ENCODE measurements around the gene CEP20. TPM values are rescaled to one million over a fixed set of nuclear protein-coding genes. Genes with fewer than 3 reads are reported as not detected.

The CEP20 gene
- polyA plus RNA-seq, 1 of the 3 experiments (the other 2 are of a cell fraction), result 14.8 TPM

- no peak overlapping the region for H3K27ac ChIP-seq (ENCODE audit: low read depth in 2 of 2, low read length in 1 of 2)
- H3K36me3 ChIP-seq (replicated peaks in 1 of 2; ENCODE audit: control insufficient read depth in 1 of 2, insufficient read depth in 2 of 2, low read length in 1 of 2), result no peaks in the 10 kb centered on the region
- peaks cover 0 to 9% of the 10 kb centered on the region in 2 experiments; a peak in 1 of 4 replicates for H3K4me1 ChIP-seq (ENCODE audit: control insufficient read depth in 1 of 2, insufficient read depth in 2 of 2, low read depth in 1 of 2, low read length in 1 of 2)
- no peak overlapping the region for H3K4me3 ChIP-seq (ENCODE audit: low read depth in 2 of 2, low read length in 1 of 2)
- no peaks in the 10 kb centered on the region for H3K79me2 ChIP-seq (ENCODE audit: insufficient read depth)
- no peak overlapping the region for H2AFZ ChIP-seq (ENCODE audit: low read depth)
- TF ChIP-seq USF1 (IDR thresholded peaks at IDR 0.05; ENCODE audit: borderline replicate concordance, low read depth) (no peak), YY1 (IDR thresholded peaks at IDR 0.05; ENCODE audit: low read depth) (no peak), GABPA (IDR thresholded peaks at IDR 0.05; ENCODE audit: low read depth) (no peak)
- 62% methylated on average over 8 of the region's 8 CpGs for WGBS (ENCODE audit: low lambda C conversion rate)
- H3K27me3 ChIP-seq (ENCODE audit: insufficient read depth), result no peaks in the 10 kb centered on the region
- POLR2A ChIA-PET, result no interaction called here
- H3K9me3 ChIP-seq, result no peaks in the 10 kb centered on the region
- no peak for DNase-seq
- H3K4me2 ChIP-seq, result no peak overlapping the region
- no peak overlapping the region for H3K9ac ChIP-seq
- CTCF ChIA-PET, result no interaction called here
- H3F3A ChIP-seq (replicated peaks; ENCODE audit: insufficient read depth), result peaks cover 8% of the 10 kb centered on the region
- H3K9me2 ChIP-seq, result no peaks in the 10 kb centered on the region
- no peaks in the 10 kb centered on the region for H4K20me1 ChIP-seq (ENCODE audit: insufficient read depth)
Observed at GRCh38 chr16:15916323-15916722, 27.9 kb upstream of the CEP20 start.

- no peak overlapping the region for H3K27ac ChIP-seq (ENCODE audit: low read depth in 2 of 2, low read length in 1 of 2)
- TF ChIP-seq SMC3 (IDR thresholded peaks at IDR 0.05; ENCODE audit: low read depth, low read length), result no peak
- no peaks in the 10 kb centered on the region for H3K27me3 ChIP-seq (ENCODE audit: insufficient read depth)
- CTCF ChIA-PET, result no interaction called here
- DNase-seq, result no peak
- H3K79me2 ChIP-seq (ENCODE audit: insufficient read depth), result no peaks in the 10 kb centered on the region
- H3K9ac ChIP-seq, result no peak overlapping the region
- H3K4me1 ChIP-seq (ENCODE audit: control insufficient read depth in 1 of 2, insufficient read depth in 2 of 2, low read depth in 1 of 2, low read length in 1 of 2), result peaks cover 0 to 9% of the 10 kb centered on the region in 2 experiments; a peak in 1 of 4 replicates
- H3K9me2 ChIP-seq, result no peaks in the 10 kb centered on the region
- H3F3A ChIP-seq (replicated peaks; ENCODE audit: insufficient read depth), result peaks cover 8% of the 10 kb centered on the region
- no peak overlapping the region for H3K4me3 ChIP-seq (ENCODE audit: low read depth in 2 of 2, low read length in 1 of 2)
- H3K36me3 ChIP-seq (replicated peaks in 1 of 2; ENCODE audit: control insufficient read depth in 1 of 2, insufficient read depth in 2 of 2, low read length in 1 of 2), result no peaks in the 10 kb centered on the region
- H3K4me2 ChIP-seq, result no peak overlapping the region
- WGBS (ENCODE audit: low lambda C conversion rate), result 59% methylated on average over 5 of the region's 5 CpGs
- POLR2A ChIA-PET, result no interaction called here
- no peaks in the 10 kb centered on the region for H3K9me3 ChIP-seq
- no peaks in the 10 kb centered on the region for H4K20me1 ChIP-seq (ENCODE audit: insufficient read depth)
- no peak overlapping the region for H2AFZ ChIP-seq (ENCODE audit: low read depth)
Observed at GRCh38 chr16:15915555-15916081, 27.2 kb upstream of the CEP20 start.

DNA sequence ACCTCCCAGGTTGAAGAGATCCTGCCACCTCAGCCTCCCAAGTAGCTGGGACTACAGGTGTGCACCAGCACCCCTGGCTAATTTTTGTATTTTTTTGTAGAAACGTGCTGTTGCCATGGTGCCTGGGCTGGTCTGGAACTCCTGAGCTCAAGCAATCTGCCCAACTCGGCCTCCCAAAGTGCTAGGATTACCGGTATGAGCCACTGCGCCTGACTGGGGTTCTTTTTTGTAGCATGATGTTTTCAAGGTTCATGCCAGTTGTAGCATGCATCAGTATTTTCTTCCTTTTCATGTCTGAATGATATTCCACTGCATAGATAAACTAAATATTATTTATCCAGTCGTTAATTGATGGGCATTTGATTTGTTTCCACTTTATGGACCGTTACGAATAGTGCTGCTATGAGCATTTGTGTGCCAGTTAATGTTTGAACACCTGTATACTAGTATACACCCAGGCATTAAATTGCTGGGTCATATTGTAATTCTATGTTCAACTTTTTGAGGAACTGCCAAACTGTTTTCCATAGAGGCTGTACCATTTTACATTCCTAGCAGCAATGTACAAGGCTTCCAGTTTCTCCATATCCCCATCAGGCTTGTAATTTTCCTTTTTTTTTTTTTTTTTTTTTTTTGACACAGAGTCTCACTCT, 24.8 kb upstream of the CEP20 start:
- H3K79me2 ChIP-seq (ENCODE audit: insufficient read depth), result no peaks in the 10 kb centered on the region
- H4K20me1 ChIP-seq (ENCODE audit: insufficient read depth), result no peaks in the 10 kb centered on the region
- no peaks in the 10 kb centered on the region for H3F3A ChIP-seq (replicated peaks; ENCODE audit: insufficient read depth)
- 68% methylated on average over 7 of the region's 7 CpGs for WGBS (ENCODE audit: low lambda C conversion rate)
- ChIA-PET CTCF (interaction anchor here (0.7 kb wide), 1 partner anchor 76 kb away, joined by 3 read pairs; no protein-coding TSS in a partner anchor), POLR2A (no interaction called here)
- no peak overlapping the region for H2AFZ ChIP-seq (ENCODE audit: low read depth)
- no peaks in the 10 kb centered on the region for H3K4me1 ChIP-seq (ENCODE audit: control insufficient read depth in 1 of 2, insufficient read depth in 2 of 2, low read depth in 1 of 2, low read length in 1 of 2)
- no peaks in the 10 kb centered on the region for H3K9me2 ChIP-seq
- no peaks in the 10 kb centered on the region for H3K9me3 ChIP-seq
- no peak overlapping the region for H3K27ac ChIP-seq (ENCODE audit: low read depth in 2 of 2, low read length in 1 of 2)
- H3K9ac ChIP-seq, result no peak overlapping the region
- H3K27me3 ChIP-seq (ENCODE audit: insufficient read depth), result no peaks in the 10 kb centered on the region
- H3K4me3 ChIP-seq (ENCODE audit: low read depth in 2 of 2, low read length in 1 of 2), result no peak overlapping the region
- no peaks in the 10 kb centered on the region for H3K36me3 ChIP-seq (replicated peaks in 1 of 2; ENCODE audit: control insufficient read depth in 1 of 2, insufficient read depth in 2 of 2, low read length in 1 of 2)
- H3K4me2 ChIP-seq, result no peak overlapping the region
- DNase-seq, result no peak
- TF ChIP-seq CHD2 (IDR thresholded peaks at IDR 0.05; ENCODE audit: low read length, partially characterized antibody) (no peak), ELF1 (IDR thresholded peaks at IDR 0.05) (no peak), POLR2AphosphoS5 (IDR thresholded peaks at IDR 0.05; ENCODE audit: low read depth, low read length) (no peak), EZH2phosphoT487 (IDR thresholded peaks at IDR 0.05; ENCODE audit: borderline replicate concordance, low read depth) (no peak), SMC3 (IDR thresholded peaks at IDR 0.05; ENCODE audit: low read depth, low read length) (no peak), USF1 (IDR thresholded peaks at IDR 0.05; ENCODE audit: borderline replicate concordance, low read depth) (no peak), USF2 (IDR thresholded peaks at IDR 0.05; ENCODE audit: borderline replicate concordance, low read depth, low read length) (no peak), RAD21 (IDR thresholded peaks at IDR 0.05; ENCODE audit: low read length) (no peak), EP300 (IDR thresholded peaks at IDR 0.05; ENCODE audit: borderline replicate concordance in 1 of 2, low read depth in 1 of 2, low read length in 1 of 2) (no peak), NFIC (IDR thresholded peaks at IDR 0.05; ENCODE audit: borderline replicate concordance) (no peak), FOXM1 (IDR thresholded peaks at IDR 0.05; ENCODE audit: low read depth) (no peak), MEF2A (IDR thresholded peaks at IDR 0.05; ENCODE audit: borderline replicate concordance, low read depth) (no peak), GATA2 (CRISPR knock-in tag; IDR thresholded peaks at IDR 0.05) (no peak), GABPA (IDR thresholded peaks at IDR 0.05; ENCODE audit: low read depth) (no peak), JUND (IDR thresholded peaks at IDR 0.05) (no peak)
- TF ChIP-seq, protein P1, sequence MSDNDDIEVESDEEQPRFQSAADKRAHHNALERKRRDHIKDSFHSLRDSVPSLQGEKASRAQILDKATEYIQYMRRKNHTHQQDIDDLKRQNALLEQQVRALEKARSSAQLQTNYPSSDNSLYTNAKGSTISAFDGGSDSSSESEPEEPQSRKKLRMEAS (IDR thresholded peaks at IDR 0.05; ENCODE audit: low read depth), result no peak
- TF ChIP-seq, protein P2, sequence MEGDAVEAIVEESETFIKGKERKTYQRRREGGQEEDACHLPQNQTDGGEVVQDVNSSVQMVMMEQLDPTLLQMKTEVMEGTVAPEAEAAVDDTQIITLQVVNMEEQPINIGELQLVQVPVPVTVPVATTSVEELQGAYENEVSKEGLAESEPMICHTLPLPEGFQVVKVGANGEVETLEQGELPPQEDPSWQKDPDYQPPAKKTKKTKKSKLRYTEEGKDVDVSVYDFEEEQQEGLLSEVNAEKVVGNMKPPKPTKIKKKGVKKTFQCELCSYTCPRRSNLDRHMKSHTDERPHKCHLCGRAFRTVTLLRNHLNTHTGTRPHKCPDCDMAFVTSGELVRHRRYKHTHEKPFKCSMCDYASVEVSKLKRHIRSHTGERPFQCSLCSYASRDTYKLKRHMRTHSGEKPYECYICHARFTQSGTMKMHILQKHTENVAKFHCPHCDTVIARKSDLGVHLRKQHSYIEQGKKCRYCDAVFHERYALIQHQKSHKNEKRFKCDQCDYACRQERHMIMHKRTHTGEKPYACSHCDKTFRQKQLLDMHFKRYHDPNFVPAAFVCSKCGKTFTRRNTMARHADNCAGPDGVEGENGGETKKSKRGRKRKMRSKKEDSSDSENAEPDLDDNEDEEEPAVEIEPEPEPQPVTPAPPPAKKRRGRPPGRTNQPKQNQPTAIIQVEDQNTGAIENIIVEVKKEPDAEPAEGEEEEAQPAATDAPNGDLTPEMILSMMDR (IDR thresholded peaks at IDR 0.05), result no peak
